SK-N-SH treated with all-trans-retinoic acid at 6 μM for 48 hours (cell line): ENCODE measurements around the gene KL.

ENCODE experiments used
- ATAC-seq: fragments of 200-7000 bp; cut with Tn5 transposase; 3 replicates; pipeline ENCODE4 v1.9.1; 2020; ENCODE audit warnings: mild to moderate bottlenecking, moderate library complexity
- ARNTL ChIP-seq: fragments of 450-650 bp; formaldehyde crosslinking; IDR thresholded peaks from 2 replicates; pipeline ENCODE4 v1.5.0; 2020; ENCODE audit warnings: low read depth, mild to moderate bottlenecking, moderate library complexity, borderline replicate concordance
- BACH2 ChIP-seq: fragments of 250-450 bp; sonication (Bioruptor Pico); IDR thresholded peaks from 2 replicates; pipeline ENCODE4 v1.9.0; 2021; ENCODE audit warnings: mild to moderate bottlenecking, borderline replicate concordance
- CREB5 ChIP-seq: fragments of 250-450 bp; sonication (Bioruptor Pico); IDR thresholded peaks from 2 replicates; pipeline ENCODE4 v1.5.1; 2020; ENCODE audit warnings: low read depth, mild to moderate bottlenecking, moderate library complexity
- CSDC2 ChIP-seq: fragments of 250-450 bp; sonication (Bioruptor Pico); IDR thresholded peaks from 2 replicates; pipeline ENCODE4 v1.5.0; 2020; ENCODE audit warnings: mild to moderate bottlenecking, moderate library complexity
- CSRNP3 ChIP-seq: fragments of 250-450 bp; sonication (Bioruptor Pico); IDR thresholded peaks from 2 replicates; pipeline ENCODE4 v1.5.1; 2021; ENCODE audit warnings: mild to moderate bottlenecking, moderate library complexity
- ESRRG ChIP-seq: fragments of 250-450 bp; sonication (Bioruptor Pico); IDR thresholded peaks from 2 replicates; pipeline ENCODE4 v1.6.1; 2021; ENCODE audit warnings: mild to moderate bottlenecking
- GLIS3 ChIP-seq: fragments of 250-450 bp; sonication (Bioruptor Pico); IDR thresholded peaks from 2 replicates; pipeline ENCODE4 v1.5.0; 2020; ENCODE audit warnings: mild to moderate bottlenecking, moderate library complexity
- ISL1 ChIP-seq: fragments of 250-450 bp; sonication (Bioruptor Pico); IDR thresholded peaks from 2 replicates; pipeline ENCODE4 v2.1.2; 2022; ENCODE audit warnings: mild to moderate bottlenecking, moderate library complexity
- OSR1 ChIP-seq: fragments of 250-450 bp; sonication (Bioruptor Pico); IDR thresholded peaks from 2 replicates; pipeline ENCODE4 v1.8.0; 2022; ENCODE audit warnings: moderate library complexity, mild to moderate bottlenecking, inconsistent platforms
- PATZ1 ChIP-seq: fragments of 250-450 bp; sonication (Bioruptor Pico); IDR thresholded peaks from 2 replicates; pipeline ENCODE4 v1.8.0; 2020; ENCODE audit warnings: mild to moderate bottlenecking, moderate library complexity, borderline replicate concordance
- POU6F1 ChIP-seq: fragments of 250-450 bp; sonication (Bioruptor Pico); IDR thresholded peaks from 2 replicates; pipeline ENCODE4 v1.8.0; 2021; ENCODE audit warnings: low read depth, mild to moderate bottlenecking, moderate library complexity, borderline replicate concordance
- PPARA ChIP-seq: fragments of 250-450 bp; sonication (Bioruptor Pico); IDR thresholded peaks from 2 replicates; pipeline ENCODE4 v1.5.0; 2020; ENCODE audit warnings: mild to moderate bottlenecking, borderline replicate concordance
- RARB ChIP-seq: fragments of 250-450 bp; sonication (Bioruptor Pico); IDR thresholded peaks from 2 replicates; pipeline ENCODE4 v1.8.0; 2021; ENCODE audit warnings: mild to moderate bottlenecking, moderate library complexity
- SNAI2 ChIP-seq: fragments of 250-450 bp; sonication (Bioruptor Pico); IDR thresholded peaks from 2 replicates; pipeline ENCODE4 v1.5.0; 2020; ENCODE audit warnings: mild to moderate bottlenecking, moderate library complexity
- TCF4 ChIP-seq: fragments of 250-450 bp; sonication (Bioruptor Pico); IDR thresholded peaks from 2 replicates; pipeline ENCODE4 v1.8.0; 2021; ENCODE audit warnings: mild to moderate bottlenecking, moderate library complexity, borderline replicate concordance
- TOX ChIP-seq: fragments of 250-450 bp; sonication (Bioruptor Pico); IDR thresholded peaks from 2 replicates; pipeline ENCODE4 v1.8.0; 2021; ENCODE audit warnings: mild to moderate bottlenecking, moderate library complexity, borderline replicate concordance
- TSHZ2 ChIP-seq: fragments of 250-450 bp; sonication (Bioruptor Pico); IDR thresholded peaks from 2 replicates; pipeline ENCODE4 v1.5.0; 2020; ENCODE audit warnings: mild to moderate bottlenecking, moderate library complexity
- ZC3H10 ChIP-seq: fragments of 250-450 bp; sonication (Bioruptor Pico); IDR thresholded peaks from 2 replicates; pipeline ENCODE4 v1.5.1; 2021; ENCODE audit warnings: mild to moderate bottlenecking, moderate library complexity
- ZFP3 ChIP-seq: fragments of 250-450 bp; sonication (Bioruptor Pico); IDR thresholded peaks from 2 replicates; pipeline ENCODE4 v1.5.0; 2020; ENCODE audit warnings: mild to moderate bottlenecking, moderate library complexity
- ZFP30 ChIP-seq: fragments of 450-650 bp; formaldehyde crosslinking; IDR thresholded peaks from 2 replicates; pipeline ENCODE4 v1.5.0; 2022; ENCODE audit warnings: mild to moderate bottlenecking, moderate library complexity
- ZNF565 ChIP-seq: fragments of 450-650 bp; formaldehyde crosslinking; conservative IDR thresholded peaks from 2 replicates; pipeline ENCODE4 v1.5.0; 2020; ENCODE audit warnings: low read depth, mild to moderate bottlenecking, moderate library complexity
- ZNF70 ChIP-seq: fragments of 450-650 bp; formaldehyde crosslinking; IDR thresholded peaks from 2 replicates; pipeline ENCODE4 v1.5.0; 2020; ENCODE audit warnings: mild to moderate bottlenecking, moderate library complexity
- ZNF8 ChIP-seq: fragments of 450-650 bp; formaldehyde crosslinking; IDR thresholded peaks from 2 replicates; pipeline ENCODE4 v1.5.0; 2020; ENCODE audit warnings: mild to moderate bottlenecking, moderate library complexity

Gene KL

GRCh38 chr13:33112766-33113165, 96.5 kb downstream of the KL start:
- no peak for TF ChIP-seq PATZ1 (CRISPR knock-in tag)
- TF ChIP-seq CSDC2 (CRISPR knock-in tag), result no peak
- TF ChIP-seq ESRRG (CRISPR knock-in tag), result no peak
- TF ChIP-seq ISL1 (CRISPR knock-in tag), result no peak
- TF ChIP-seq ARNTL (CRISPR knock-in tag), result no peak
- TF ChIP-seq ZC3H10 (CRISPR knock-in tag), result no peak
- ATAC-seq, result no peak

- ATAC-seq, result no peak
- no peak for TF ChIP-seq TSHZ2 (CRISPR knock-in tag)
- no peak for TF ChIP-seq RARB
- TF ChIP-seq PPARA (CRISPR knock-in tag), result no peak
- no peak for TF ChIP-seq ARNTL (CRISPR knock-in tag)
- no peak for TF ChIP-seq ZFP3 (CRISPR knock-in tag)
- TF ChIP-seq ESRRG (CRISPR knock-in tag), result no peak
- no peak for TF ChIP-seq ZC3H10 (CRISPR knock-in tag)
- no peak for TF ChIP-seq ZFP30 (CRISPR knock-in tag)
- no peak for TF ChIP-seq SNAI2 (CRISPR knock-in tag)
- no peak for TF ChIP-seq BACH2 (CRISPR knock-in tag)
- TF ChIP-seq GLIS3 (CRISPR knock-in tag), result no peak
- no peak for TF ChIP-seq TOX (CRISPR knock-in tag)
- TF ChIP-seq ZNF565, result no peak
- no peak for TF ChIP-seq TCF4 (CRISPR knock-in tag)
- no peak for TF ChIP-seq ZNF70
- TF ChIP-seq ISL1 (CRISPR knock-in tag), result no peak
- no peak for TF ChIP-seq PATZ1 (CRISPR knock-in tag)
- TF ChIP-seq, all 23 proteins: peak for 0
Measured at GRCh38 chr13:33114146-33114545, 97.9 kb downstream of the KL start.

- ATAC-seq, result no peak
- TF ChIP-seq ESRRG (CRISPR knock-in tag) (no peak), PPARA (CRISPR knock-in tag) (no peak), PATZ1 (CRISPR knock-in tag) (no peak), CREB5 (no peak), TCF4 (CRISPR knock-in tag) (no peak), CSDC2 (CRISPR knock-in tag) (no peak), RARB (no peak), CSRNP3 (no peak), ZC3H10 (CRISPR knock-in tag) (no peak), ZNF70 (no peak), POU6F1 (CRISPR knock-in tag) (no peak), TOX (CRISPR knock-in tag) (no peak), OSR1 (no peak), ZNF8 (CRISPR knock-in tag) (no peak)
Measured at GRCh38 chr13:33115274-33115673, 99.1 kb downstream of the KL start.
